T-helper 2 cell treated with Interferon-gamma antibody and Interleukin-4, amounts not matched to agents 100 ng/mL and 5 ng/mL, for 36 hours (primary cell): ENCODE data around the gene ALG5. TPM values are rescaled to one million over a fixed set of nuclear protein-coding genes. Genes with fewer than 3 reads are reported as not detected.

Source experiments
- intact Hi-C: fragments of 100-400 bp; cut with micrococcal nuclease; formaldehyde crosslinking; loops from one replicate; pipeline ENCODE4 v1.15.1; 2023
- total RNA-seq: library from RNA; stranded (reverse); gene quantifications from 2 replicates; pipeline ENCODE4 v1.2.3, GENCODE V29; 2022

ALG5 gene, protein sequence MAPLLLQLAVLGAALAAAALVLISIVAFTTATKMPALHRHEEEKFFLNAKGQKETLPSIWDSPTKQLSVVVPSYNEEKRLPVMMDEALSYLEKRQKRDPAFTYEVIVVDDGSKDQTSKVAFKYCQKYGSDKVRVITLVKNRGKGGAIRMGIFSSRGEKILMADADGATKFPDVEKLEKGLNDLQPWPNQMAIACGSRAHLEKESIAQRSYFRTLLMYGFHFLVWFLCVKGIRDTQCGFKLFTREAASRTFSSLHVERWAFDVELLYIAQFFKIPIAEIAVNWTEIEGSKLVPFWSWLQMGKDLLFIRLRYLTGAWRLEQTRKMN
- total RNA-seq, result 40.7 and 41.1 TPM in 2 replicates

DNA sequence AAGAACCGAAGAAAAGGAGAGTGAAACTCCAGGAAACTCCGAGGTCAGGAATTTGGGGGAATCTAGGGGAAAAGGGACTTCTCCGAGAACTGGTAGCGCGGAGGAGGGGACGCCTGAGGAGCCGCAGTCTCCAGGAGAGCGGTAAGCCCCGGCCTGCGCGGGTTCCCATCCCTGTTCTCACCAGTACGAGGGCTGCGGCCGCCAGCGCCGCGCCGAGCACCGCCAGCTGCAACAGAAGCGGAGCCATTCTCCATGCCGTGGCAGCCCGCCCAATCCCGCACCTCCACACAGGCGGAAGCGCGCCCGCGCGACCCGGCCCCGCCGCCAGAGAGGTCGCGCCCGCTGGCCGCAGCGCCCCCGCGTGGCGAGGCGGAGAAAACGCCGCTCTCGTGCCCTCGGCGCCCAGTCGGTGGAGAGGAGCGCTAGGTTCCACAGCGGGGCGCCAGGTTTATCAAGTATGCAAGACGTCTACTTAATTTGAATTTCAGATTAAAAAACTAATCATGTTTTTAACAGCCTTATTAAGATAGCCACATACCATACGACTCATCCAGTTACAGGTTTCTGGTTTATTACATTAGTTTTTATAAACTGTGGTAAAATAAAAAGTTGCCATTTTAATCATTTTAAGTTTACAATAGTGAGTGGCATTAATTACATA, at the start of gene ALG5:
ALG5 (minus strand) TSS at position 287 of the 661 bp plus-strand sequence; CDS start at position 247, 40 bp downstream.
- intact Hi-C loops, result loop anchor here (1.0 to 5.0 kb wide), 2 partner anchors 60 to 577 kb away; partner anchors contain the start of gene SUPT20H

DNA sequence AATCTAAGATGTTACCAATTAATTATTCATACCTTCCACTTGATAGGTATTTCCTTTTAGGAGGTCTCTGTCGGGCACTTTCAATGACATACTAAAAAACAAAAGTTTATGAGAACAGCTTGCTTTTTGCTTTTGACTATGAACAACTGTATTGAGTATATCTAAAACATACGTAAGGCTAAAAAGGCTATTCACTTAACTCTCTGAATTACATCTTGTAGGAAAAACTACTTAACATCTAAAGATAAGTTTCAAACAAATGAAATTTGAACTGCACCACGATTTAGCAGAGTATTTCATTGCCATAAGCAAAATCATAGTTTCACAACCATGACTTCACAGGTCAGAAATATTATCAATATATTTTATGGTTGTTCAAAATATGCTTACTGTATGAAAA, 48.7 kb upstream of the ALG5 start:
- intact Hi-C loops, result no loop called here

DNA sequence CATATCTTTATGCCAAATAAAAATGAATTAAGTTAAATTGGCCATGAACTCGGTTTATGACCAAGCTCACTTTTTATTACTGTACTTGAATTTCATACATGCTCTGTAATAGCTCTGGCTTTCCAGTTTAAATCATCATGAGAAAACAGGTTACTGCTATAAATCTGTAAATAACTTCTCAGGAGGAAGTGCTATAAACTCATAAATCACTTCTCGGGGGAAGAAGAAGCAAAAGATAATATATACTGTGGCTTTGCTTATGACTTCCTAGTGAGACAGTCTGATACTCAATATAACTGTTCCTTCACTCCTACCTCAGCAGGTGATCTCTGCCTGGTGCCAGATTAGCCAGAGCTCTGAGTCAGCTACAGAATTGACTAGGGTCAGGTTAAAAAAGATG, 47.9 kb upstream of the ALG5 start:
- intact Hi-C loops, result no loop called here

DNA sequence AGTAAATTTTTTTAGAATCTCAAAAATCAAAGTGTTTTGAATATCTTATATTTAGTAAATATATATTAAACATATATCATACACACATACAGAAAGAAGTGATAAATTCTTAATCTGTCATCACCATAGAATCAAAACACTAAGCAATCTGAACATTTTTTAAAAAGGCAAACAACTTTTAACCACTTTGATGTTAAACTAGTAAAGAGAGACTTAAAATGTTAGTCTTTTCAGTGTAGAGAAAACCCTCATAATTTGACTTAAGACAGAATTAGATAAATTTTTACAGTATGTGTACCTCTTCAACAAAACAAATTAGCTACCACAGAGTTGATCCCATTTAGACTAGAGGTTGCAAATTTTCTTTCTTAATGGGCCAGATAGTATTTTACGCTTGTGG, 46.9 kb upstream of the ALG5 start:
- intact Hi-C loops, result no loop called here

DNA sequence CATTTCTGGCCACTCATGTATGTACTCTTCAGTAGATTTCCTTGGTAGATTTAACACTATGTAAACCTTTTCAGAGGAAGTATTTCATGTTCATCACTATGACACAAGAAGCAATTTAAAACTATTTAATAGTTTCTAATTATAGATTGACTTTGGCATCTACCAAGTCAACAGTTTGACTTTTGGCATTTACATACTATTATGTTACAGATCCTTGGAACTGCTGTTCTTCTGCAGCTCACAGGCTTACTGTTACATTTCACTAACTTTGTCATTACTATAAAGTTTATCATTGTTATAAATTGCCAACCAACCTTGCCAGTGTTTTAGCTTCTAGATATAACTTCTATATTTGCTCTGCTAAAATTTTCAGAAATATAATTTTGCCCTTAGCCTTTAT, 41.6 kb upstream of the ALG5 start:
- intact Hi-C loops, result no loop called here

DNA sequence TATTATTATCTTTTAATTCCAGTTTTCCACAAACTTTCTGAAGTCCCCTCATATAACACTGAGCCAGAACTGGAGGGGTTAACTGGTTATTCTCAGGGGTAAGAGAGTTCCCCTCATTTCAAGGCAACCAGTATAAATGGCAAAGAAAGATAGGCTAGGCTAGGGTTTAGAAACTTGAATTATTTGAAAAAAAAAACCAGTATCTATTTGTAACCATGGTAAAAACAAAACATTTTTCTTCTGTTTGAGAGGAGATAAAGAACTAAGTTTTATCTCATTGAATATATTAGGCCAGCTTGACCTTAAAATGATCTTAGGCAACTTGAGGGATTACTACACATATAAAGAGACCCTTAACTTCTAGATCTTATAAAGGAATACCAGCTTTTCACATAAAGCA, 40.8 kb upstream of the ALG5 start:
- intact Hi-C loops, result no loop called here

DNA sequence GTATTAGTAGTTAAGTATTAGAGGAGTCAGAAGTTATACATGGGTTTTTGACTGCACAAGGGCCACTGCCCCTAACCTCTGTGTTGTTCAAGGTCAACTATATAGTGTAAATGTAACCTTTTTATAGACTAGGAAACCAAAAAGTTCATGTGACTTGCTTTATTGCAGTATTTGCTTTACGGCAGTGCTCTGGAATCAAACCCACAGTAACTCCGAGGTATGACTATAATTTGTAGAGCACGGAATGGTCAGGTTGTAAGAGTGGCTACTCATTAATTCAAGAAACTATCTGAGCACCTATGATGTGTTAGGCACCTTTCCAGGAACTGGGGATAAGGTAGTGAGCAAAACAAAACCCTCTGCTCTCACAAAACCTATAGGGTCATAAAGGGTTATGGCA, 38.1 kb upstream of the ALG5 start:
- intact Hi-C loops, result no loop called here

DNA sequence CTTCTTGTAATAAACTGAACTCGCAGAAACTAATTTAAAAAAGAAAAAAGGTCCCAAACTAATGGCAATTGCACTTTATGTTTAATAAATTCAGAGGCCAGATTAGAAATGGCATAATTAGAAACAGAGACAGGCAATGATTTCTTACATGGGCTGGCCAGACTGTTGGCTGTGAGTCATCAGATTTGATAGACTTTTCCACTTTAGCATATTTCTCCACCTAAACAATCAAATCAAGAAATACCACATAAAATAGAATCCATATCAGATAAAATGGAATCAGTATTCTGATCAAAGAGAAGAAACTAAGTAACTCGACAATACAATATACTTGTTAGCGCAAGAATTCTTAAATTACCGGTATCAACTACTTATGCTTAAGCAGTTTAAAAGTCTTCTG, 30.5 kb upstream of the ALG5 start:
- intact Hi-C loops, result no loop called here

DNA sequence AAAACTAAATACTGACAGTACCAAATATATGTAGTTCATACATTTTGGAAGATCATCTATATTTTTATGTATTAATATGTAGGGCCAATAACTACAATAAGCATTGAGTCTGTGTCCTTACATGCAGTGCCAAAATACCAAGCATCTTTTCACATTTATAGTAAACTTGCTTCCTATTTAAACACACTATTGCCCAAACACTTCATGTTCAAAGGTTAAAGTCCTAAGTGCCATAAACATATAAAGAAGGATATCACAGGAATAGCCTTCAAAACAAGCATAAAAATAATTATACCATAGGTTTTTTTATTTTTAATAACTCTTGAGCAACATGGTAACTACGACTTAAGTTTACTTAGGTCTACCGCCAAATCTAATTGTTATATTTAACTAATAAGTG, 28.5 kb upstream of the ALG5 start:
- intact Hi-C loops, result no loop called here

DNA sequence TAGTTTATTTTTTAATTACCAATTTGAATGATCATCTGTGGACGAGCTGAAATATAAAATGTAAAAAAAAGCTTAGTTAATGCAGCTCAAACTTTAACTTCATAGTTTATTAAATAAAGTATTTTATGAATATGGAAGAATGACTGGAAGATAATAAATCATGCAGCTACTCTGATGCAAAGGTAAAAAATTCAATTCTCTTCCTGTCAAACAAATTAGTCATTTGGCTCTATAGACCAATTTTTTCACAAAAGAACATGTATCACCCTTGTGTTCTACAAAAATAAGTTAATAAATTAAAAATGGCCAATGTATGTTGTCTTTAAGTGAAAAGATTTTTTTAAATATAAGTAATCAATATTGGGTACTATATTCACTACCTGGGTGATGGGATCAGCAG, 27.6 kb upstream of the ALG5 start:
- intact Hi-C loops, result no loop called here

DNA sequence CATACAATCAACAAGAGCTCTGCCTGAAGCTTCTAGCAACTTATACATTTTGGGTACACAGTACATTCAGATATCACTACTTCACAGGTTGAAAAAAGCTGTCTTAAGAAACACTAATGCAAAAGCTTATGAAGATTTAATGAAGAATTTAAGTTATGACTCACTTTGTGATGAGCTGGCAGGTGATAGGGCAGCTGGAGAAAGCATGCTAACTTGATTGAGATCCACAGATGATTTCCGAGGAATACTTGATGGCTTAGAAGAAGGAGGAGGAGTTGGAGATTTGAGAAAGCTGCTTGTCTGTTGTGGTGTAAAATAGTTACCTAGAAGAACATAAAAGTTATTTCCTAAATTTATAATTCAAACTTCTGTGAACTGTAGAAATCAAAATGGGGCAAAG, 24.7 kb upstream of the ALG5 start:
- intact Hi-C loops, result no loop called here

DNA sequence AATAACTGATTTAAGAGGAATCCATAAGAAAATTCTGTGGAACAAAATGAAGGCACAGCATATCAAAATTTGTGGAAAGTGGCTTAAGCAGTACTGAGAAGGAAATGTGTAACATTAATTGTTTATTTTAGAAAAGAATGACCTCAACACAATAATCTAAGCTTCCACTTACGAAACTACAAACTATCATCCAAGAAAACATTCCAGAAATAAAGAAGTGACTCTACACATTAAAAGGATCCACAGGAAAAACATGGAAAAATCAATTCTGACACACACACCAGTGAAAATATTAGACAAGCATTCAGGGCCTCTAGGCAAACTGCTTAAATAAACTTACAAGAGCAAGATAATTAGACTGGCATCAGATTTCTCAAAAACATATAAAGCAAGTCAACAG, 15.5 kb upstream of the ALG5 start:
- intact Hi-C loops, result no loop called here

DNA sequence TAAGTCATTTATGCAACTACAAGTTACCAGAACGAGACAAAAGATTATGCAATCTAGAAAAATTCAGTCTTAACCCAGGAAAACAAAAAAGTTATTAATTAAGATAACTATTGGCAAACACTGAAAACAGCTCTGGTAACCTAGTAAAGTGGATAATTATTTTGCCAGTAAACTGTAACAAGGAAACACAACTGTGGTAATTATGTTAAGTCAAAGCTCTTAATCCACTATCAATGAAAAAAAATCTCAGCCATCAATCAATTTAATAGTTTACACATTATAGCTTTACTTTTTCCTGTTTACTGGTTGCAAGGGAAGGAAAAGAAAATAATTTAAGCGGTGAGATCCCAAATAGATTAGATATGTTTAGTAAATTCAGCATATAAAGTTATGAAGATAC, 12.6 kb upstream of the ALG5 start:
- intact Hi-C loops, result no loop called here

DNA sequence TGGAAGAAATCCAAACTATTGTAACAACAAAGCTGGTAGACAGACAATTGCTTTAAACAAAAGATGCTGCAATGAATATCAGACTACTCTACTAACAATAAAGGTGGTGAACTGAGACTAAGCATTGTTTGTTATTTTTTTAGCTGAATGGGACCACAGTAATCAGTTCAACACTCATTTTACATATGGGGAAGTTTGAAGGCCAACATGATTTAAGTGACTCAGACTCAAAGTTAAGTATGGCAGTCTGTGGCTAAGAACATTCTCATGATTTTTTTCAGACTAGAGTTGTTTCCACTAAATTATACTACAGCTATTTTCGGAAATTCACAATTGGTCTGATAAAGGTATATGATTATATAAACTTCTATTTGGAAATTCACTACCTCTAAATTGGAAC, 11.9 kb upstream of the ALG5 start:
- intact Hi-C loops, result no loop called here

DNA sequence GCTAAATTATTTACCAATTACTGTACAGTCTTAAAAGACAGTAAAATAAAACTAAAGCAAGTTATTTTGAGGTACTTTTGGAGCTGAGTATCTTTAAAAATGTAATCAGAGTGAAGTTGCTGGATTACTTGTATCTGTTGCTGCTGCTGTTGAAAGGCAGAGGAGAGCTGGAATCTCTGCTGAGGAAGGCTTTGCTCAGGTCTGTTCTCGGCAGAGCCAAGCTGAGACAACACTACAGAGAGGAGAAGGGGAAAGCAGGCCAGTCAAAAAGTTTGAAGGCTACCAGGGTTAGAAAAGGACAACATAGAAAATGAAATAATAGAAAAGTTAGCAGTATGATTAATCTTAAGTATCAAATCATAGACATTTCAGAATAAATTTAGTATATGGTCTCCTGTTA, 11.3 kb upstream of the ALG5 start:
- intact Hi-C loops, result no loop called here

DNA sequence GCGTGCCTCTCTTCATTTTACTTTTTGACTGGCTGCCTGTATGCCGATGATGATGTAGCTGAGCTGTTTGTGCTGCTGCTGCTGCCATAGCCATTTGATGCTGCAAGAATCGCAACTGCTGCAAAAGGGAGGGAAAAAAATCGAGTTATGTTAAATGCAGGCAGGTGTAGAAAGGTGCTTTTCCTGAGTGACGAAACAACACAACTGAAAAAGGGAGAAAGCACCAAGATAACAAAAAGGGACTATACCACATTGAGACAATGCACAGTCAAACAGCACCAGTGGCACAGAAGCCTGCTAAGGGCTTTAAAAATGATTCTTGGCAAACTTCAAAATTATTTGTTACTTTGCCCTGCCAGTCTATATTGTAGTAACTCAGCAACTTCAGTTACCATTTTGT, 10.6 kb upstream of the ALG5 start:
- intact Hi-C loops, result no loop called here

DNA sequence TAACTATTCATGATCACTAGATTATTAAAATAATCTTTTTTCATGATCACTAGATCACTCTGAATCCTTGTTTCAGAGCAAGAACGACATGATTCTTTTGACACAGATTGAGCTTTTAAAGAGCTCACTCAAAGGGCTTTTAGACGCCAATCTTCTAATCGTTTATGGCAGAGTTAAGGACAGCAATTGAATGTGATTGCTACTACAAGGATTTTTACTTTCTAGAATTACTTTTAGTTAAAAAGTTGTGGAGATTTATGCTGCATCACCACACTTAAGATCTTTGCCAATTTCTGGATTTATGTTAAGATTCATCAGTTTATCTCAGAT, 2.7 kb upstream of the ALG5 start:
- intact Hi-C loops, result no loop called here

DNA sequence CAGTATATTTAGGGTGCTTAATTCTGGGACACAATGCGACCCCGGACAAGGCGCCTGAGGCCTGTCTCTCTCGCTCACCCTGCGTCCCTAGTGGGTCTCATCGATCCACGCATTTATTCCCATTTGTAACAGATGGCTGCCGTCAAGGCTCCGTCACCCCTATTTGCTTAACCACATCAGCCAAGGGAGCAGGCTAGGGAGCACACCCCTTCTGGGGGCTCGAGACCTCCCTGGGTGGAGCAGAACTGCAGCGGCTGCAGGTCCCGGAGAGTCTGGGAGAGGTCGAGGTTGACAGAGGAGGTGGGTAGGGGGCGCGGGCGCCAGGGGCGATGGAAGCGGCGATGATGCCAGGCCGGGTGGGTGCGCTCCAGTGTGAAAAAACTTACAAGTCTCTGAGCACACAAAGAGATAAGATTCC, 507 bp downstream of the ALG5 start:
- intact Hi-C loops, result loop anchor here (1.0 to 5.0 kb wide), 2 partner anchors 61 to 576 kb away; partner anchors contain the start of gene SUPT20H

DNA sequence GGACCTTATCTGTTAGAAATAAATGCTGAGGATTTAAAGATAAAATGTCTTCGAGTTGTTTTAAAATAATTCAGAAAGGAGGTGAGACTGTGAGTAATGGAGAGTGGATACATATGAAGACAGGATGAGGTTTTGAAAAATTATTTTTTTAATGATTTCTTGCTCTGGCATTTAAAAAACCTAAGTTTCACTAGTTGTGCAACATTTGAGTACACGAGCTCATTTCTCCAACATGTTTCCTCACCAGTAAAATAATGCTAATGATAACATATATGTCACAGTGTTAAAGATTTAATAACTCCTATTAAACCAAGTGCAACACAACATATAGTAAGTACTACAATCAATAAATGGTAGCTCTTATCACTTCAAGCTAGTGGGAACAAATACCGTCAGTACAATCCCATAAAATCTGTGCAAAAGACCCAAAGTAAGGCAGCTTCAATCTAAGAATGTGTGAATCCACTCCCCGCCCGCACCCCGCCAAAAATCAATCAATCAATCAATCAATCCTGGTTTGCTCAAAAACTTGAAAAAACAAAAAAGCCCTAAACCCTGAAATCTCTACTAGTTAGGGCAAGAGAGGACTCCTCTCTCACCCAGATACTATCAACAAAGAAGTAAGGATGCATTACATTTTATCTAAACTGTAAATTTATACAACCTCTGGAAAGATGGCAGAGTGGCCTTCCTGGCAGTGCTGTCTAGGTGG, 1.3 kb downstream of the ALG5 start:
- intact Hi-C loops, result loop anchor here (5.0 kb wide), 1 partner anchor 576 kb away; no protein-coding TSS in a partner anchor

DNA sequence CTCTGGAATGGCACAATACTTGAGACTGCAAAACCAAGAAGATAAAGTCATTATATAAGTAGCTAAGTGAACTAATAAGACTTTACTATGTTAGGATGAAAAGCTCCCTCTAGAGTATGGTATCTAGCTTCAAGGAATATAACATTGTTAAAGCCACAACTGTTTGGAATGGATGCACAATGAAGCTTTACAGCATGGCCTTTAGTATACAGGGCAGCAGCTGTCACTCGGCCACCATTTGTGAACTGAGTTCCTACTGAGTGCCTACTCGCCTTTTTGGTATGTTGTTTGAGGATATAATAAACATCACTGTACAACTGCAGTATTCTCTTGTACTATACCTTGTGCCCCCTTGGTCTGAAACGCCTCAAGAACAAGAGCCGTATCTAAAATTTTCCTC, 6.8 kb downstream of the ALG5 start:
- intact Hi-C loops, result no loop called here

DNA sequence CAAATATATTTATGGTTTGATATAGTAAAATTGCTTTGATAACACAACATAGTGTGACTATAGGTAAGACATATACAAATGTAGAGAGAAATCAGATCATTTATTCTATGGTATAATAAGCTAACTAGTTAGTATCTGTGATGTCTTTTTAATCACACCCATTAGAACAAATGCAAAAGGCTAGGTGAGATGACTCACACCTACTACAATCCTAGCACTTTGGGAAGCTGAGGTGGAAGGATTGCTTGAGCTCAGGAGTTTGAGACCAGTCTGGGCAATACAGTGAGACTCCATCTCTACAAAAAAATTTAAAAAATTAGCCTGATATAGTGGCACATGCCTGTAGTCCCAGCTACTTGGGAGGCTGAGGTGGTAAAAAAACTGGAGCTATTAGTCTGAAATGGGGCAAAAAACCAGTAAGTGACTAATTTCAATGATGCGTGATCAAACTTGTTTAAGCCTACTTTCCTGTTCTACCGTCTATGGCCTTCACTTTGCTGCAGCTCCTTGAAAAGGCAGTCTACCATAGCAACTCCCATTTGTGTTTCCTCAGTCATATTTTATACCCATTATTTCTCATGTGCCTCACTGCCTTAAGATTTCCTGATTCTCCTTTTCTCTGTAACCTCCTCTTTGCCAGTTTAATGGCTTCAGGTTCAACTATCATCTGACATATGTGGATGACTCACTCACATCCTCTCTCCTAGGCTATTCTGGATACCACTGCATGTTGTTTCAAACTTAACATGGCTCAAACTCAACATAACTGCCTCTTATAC, 12.5 kb downstream of the ALG5 start:
- intact Hi-C loops, result no loop called here
